GM12872 (cell line): ENCODE results near the gene TNFRSF9.

Experiments used
- TF ChIP-seq, protein P1 (sequence below): IDR thresholded peaks from 3 replicates; pipeline ENCODE4 v1.5.1; 2011; ENCODE audit warnings: low read depth, mild to moderate bottlenecking, low read length, moderate library complexity; ENCODE audit not compliant: insufficient read depth

The TNFRSF9 gene

DNA sequence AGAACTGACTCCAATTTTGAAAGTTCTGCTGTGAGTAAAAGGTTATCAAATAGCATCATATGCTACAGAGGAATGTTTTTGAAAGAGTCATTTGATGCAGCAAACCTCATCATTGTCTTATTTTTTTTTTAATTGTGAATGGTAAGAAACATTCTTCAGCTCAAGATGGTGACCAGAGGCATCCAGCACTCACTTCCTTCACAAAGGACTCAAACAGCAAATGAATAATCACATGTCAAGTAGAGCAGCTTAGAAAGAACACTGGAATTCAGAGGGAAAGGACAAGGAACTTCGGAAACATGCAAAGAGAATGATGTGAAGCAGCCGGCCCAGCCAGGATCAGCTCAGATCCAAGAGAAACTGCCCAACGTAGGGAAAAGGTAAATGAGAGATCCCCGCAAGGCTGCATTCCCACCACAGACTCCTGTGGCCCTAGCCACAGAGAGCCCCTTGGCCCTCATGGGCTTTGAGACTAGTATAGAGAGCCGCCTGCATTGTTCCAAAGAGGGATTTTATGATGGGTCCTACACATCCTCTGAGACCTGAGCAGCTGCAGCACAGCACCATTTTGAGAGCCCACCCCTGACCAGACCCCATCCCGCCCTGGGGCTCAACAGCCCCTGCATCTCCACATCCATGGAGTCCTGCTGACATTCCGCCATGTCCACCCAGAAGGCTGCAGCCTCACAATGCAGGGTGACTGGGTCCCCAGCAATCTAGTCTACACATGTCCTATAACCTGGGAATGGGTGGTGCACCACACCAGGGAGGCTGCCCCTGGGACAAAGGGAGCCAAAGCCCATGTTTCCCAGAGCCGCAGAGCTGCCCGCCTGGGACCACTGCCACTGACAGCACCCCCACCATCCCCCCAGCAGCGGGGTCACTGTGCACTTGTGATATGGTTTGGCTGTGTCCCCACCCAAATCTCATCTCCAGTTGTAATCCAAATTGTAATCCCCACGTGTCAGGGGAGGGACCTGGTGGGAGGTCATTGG is 66.5 kb downstream of the TNFRSF9 start:
- TF ChIP-seq, protein P1, sequence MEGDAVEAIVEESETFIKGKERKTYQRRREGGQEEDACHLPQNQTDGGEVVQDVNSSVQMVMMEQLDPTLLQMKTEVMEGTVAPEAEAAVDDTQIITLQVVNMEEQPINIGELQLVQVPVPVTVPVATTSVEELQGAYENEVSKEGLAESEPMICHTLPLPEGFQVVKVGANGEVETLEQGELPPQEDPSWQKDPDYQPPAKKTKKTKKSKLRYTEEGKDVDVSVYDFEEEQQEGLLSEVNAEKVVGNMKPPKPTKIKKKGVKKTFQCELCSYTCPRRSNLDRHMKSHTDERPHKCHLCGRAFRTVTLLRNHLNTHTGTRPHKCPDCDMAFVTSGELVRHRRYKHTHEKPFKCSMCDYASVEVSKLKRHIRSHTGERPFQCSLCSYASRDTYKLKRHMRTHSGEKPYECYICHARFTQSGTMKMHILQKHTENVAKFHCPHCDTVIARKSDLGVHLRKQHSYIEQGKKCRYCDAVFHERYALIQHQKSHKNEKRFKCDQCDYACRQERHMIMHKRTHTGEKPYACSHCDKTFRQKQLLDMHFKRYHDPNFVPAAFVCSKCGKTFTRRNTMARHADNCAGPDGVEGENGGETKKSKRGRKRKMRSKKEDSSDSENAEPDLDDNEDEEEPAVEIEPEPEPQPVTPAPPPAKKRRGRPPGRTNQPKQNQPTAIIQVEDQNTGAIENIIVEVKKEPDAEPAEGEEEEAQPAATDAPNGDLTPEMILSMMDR, result no peak

DNA sequence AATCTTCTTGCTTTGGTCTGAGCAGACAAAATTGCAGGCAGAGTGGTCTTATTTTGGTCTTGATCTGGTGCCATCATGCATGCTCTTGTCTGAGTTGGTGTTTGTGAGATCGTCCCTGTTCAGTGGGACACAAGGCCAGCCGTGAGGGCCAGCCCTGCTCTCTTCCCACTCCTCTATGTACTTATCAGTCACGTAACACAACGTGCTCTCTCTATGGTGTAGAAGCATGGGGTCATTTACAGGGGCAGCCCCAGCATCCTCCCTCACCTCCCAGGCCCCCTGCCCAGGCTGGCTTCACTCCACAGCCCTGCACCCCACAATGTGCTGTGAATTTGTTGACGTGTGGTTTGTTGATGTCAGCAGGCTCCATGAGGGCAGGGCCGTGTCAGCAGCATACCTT is 69.5 kb downstream of the TNFRSF9 start:
- TF ChIP-seq, protein P1, result no peak

DNA sequence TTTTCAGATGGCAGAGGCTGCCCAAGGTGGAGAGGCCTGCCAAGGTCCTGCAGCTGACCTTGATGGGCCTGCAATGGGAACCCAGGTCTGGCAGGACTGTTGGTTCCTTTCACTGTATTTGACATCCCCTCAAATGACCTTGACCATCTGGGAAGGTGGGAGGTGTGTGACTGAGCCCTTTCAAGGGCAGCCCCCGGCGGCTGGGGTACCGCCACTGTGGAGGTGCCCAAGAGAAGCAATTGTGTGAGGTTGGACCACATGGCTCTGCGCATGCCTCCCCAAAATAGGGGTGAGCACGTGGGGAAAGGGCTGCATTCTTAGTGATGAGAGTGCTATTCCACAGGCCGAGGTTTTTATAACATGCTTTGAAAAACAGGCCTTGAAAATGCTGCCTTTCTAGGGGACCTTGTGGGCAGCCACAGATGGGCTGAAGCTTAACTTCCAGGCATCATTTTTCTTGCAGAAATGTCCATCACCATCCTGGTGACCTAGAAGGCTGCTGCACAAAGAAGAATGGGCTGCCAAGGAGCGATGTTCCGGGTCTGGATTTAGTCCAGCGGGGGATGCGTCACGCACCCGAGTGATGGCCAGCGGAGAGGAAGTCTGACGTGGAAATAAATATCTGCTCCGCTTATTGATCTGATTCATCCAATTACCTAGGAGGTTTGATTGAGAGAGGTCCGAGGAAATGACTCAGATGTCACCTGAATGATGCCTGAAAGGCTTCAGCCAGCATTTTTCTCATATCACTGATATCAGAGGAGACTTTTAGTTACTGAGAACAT is 71.3 kb downstream of the TNFRSF9 start:
- TF ChIP-seq, protein P1, result no peak

DNA sequence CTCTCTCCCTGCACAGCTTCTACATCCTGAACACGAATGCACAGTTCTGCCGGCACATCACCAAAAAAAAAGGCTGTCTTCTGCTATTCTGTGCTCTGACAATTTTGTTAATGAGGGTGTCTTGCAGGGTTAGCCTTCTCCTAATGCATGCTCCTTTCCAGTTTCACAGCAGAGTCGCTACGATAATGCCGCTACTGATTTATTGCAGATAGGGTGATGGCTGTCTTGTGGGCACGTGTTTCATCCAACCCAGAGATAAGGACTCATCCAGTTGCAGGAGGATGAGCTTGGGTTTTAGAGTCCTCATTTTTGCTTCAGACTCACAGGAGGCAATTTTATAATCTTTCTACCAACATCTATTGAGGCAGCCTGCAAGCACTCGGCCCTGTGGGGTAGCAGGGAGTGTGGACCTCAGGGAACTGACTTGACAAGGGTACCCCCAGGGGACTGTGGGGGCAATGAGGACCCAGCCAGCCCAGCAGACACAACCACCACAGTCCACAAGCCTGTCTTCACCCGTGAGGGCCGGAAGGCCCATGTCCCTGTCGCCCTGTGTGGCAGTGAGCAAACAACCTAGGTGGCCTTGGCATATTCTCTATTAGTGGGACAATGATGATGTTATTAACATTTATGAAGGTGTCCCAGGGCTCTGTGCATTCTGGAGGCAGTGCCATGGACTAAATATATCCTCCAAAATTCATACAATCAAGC is 72.4 kb downstream of the TNFRSF9 start:
- TF ChIP-seq, protein P1, result no peak

DNA sequence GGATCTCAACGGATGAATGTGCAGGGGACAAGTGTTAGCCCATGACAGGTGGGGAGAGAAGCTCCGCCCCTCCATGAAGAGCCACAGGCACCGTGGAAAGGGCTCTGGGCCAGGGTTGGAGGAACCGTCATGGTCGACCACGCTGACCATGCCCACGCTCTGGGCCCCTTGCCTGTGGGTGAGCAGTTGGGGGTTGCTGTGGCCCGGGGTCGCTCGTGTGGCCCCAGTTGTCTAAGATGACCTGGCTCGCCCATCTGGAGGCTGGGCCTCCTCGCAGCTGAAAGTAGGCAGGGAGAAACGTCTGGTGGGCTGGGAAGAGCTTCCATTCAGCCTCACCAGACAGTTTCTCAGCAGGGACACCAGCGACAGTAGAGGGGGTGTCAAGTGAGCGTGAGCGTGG is 74.7 kb downstream of the TNFRSF9 start:
- TF ChIP-seq, protein P1, result no peak
